Measurements from ENCODE around the gene CACNA2D1. TPM values are rescaled to one million over a fixed set of nuclear protein-coding genes. Genes with fewer than 3 reads are reported as not detected.
A peak's percentile ranks its signal among the peaks of the same experiment; 100 is the strongest.

The CACNA2D1 gene
- 10 to 100 TPM; 10.7 to 11.5 TPM for total RNA-seq
- 10 to 100 TPM; 16.2 to 20.8 (median 17.5) TPM for polyA plus RNA-seq (ENCODE audit: insufficient read length in 6 of 6)
- long read RNA-seq, donor 1, result 0 reads
- long read RNA-seq, donor 2, result 0 reads
- long read RNA-seq, donor 3, result 0 reads
- long read RNA-seq, donor 4, partial matches to known transcripts, result 6 of 9 reads
- long read RNA-seq, donor 4, other reads (novel, unspliced or antisense), result 3 of 9 reads
- long read RNA-seq, donor 5, result 0 reads
- long read RNA-seq, donor 6, result 0 reads
- long read RNA-seq, donor 7, result 0 reads
- long read RNA-seq, donor 8, result 0 reads
- long read RNA-seq, donor 9, result 0 reads
- long read RNA-seq, donor 10, partial matches to known transcripts, result 1 of 1 reads
- long read RNA-seq, donor 10, other reads (novel, unspliced or antisense), result 0 of 1 reads
- long read RNA-seq, donor 11, full-length matches to known transcripts, result 1 of 44 reads
- long read RNA-seq, donor 11, partial matches to known transcripts, result 43 of 44 reads
- long read RNA-seq, donor 11, other reads (novel, unspliced or antisense), result 0 of 44 reads
- long read RNA-seq, donor 12, result 0 reads

GRCh38 chr7:82443547-82444219 lies at the start of gene CACNA2D1:
Gene CACNA2D1 (minus strand): TSS chr7:82443777.
- Histone ChIP-seq H3K36me3 (no peaks in the 10 kb centered on the region), H3K27me3 (peaks cover 0 to 83% of the 10 kb centered on the region in 2 donors), H3K9me3 (no peaks in the 10 kb centered on the region), H3K4me1 (peaks cover 0 to 9% of the 10 kb centered on the region in 2 donors), H3K27ac (peak within 1 kb of the TSS; percentile 65 to 69), H3K4me3 (peak within 1 kb of the TSS; percentile 38 to 47)
- peak; percentile 92 for ATAC-seq
- intact Hi-C loops (cut with DNase I), result no loop called here
- no peak for TF ChIP-seq CTCF (IDR thresholded peaks at IDR 0.05)
- DNase-seq, result peak; percentile 77 to 92 (median 81)

DNA sequence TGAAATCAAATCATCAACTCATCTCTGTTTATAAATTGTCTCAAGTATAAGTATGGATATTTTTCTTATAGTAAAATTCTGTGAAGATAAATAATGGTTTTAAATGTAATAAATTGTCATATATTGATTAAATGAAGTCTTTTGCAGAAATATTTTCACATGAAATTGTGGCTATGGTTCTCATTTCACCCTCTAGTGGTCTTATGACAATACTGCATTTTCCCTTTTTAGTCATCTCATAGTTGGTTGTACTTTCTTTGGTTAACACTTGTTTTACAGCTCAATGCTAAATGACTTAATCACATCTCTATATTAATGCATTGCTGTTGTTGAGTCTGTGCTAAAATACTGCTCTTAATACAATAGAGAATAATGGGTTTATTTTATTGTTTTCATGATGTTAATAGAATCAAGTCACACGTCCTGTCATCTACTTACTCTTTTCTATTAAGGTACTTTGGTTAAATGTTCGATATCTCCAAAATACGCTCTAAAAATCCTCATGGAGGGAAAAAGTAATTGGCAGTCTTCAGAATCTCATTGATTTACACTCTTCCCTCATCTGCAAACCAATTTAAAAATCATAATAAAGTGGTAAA lies 38.0 kb upstream of the CACNA2D1 start:
- Histone ChIP-seq H3K4me1 (no peaks in the 10 kb centered on the region), H3K27ac (no peak overlapping the region), H3K27me3 (no peaks in the 10 kb centered on the region), H3K36me3 (no peaks in the 10 kb centered on the region), H3K4me3 (no peak overlapping the region), H3K9me3 (peaks cover 0 to 4% of the 10 kb centered on the region in 2 donors)
- peak in 1 of 4 donors; percentile 16 for DNase-seq
- no peak for ATAC-seq
- intact Hi-C loops (cut with DNase I), result no loop called here
- TF ChIP-seq CTCF (IDR thresholded peaks at IDR 0.05), result peak; percentile 27 to 70

- intact Hi-C loops (cut with DNase I), result no loop called here
Measured at GRCh38 chr7:82477733-82478515, 34.3 kb upstream of the CACNA2D1 start.

GRCh38 chr7:82472966-82473365 lies 29.4 kb upstream of the CACNA2D1 start:
- ATAC-seq, result no peak
- TF ChIP-seq CTCF (IDR thresholded peaks at IDR 0.05), result no peak
- Histone ChIP-seq H3K4me1 (no peaks in the 10 kb centered on the region), H3K27ac (no peak overlapping the region), H3K4me3 (no peak overlapping the region), H3K36me3 (no peaks in the 10 kb centered on the region), H3K9me3 (no peaks in the 10 kb centered on the region), H3K27me3 (no peaks in the 10 kb centered on the region)
- no peak for DNase-seq
- intact Hi-C loops (cut with DNase I), result no loop called here

More at GRCh38 chr7:82477733-82478515, 34.3 kb upstream of the CACNA2D1 start:
- Histone ChIP-seq H3K27me3 (no peaks in the 10 kb centered on the region), H3K36me3 (no peaks in the 10 kb centered on the region), H3K9me3 (no peaks in the 10 kb centered on the region), H3K27ac (no peak overlapping the region), H3K4me1 (no peaks in the 10 kb centered on the region), H3K4me3 (no peak overlapping the region)
- peak in 1 of 4 donors; percentile 4 for DNase-seq
- no peak for TF ChIP-seq CTCF (IDR thresholded peaks at IDR 0.05)
- no peak for ATAC-seq
